ENCODE measurements around the gene ADAMTS6.
"Not testable (repeated sequence)": the region's sequence is repeated elsewhere in the genome, so short reads cannot be mapped to it uniquely, and the experiment has no call there.

The ADAMTS6 gene

DNA sequence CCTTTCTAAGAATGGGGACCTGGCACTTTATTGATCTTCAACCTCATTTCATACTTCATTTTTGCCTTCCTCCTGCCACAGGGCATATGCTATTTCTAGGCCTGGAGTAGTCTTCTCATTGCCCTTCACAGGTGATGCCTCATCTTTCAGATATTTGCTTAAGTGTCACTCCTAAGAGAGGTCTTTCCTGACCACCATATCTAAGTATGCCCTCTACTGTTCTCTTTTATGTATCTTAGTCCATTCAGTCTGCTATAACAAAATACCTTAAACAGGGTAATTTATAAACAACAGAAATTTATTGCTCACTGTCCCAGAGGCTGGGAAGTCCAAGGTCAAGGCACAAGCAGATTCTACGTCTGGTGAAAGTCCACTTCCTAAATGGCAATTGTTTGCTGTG is 99.1 kb downstream of the ADAMTS6 start:
- Histone ChIP-seq H3K27me3 (no peaks in the 10 kb centered on the region), H3K4me1 (no peaks in the 10 kb centered on the region), H3K36me3 (no peaks in the 10 kb centered on the region), H3K9me3 (no peaks in the 10 kb centered on the region), H3K4me3 (ENCODE audit: low read depth, low read length) (no peak overlapping the region)
- no peak for DNase-seq
- TF ChIP-seq, protein P1, sequence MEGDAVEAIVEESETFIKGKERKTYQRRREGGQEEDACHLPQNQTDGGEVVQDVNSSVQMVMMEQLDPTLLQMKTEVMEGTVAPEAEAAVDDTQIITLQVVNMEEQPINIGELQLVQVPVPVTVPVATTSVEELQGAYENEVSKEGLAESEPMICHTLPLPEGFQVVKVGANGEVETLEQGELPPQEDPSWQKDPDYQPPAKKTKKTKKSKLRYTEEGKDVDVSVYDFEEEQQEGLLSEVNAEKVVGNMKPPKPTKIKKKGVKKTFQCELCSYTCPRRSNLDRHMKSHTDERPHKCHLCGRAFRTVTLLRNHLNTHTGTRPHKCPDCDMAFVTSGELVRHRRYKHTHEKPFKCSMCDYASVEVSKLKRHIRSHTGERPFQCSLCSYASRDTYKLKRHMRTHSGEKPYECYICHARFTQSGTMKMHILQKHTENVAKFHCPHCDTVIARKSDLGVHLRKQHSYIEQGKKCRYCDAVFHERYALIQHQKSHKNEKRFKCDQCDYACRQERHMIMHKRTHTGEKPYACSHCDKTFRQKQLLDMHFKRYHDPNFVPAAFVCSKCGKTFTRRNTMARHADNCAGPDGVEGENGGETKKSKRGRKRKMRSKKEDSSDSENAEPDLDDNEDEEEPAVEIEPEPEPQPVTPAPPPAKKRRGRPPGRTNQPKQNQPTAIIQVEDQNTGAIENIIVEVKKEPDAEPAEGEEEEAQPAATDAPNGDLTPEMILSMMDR (IDR thresholded peaks at IDR 0.05; ENCODE audit: low read depth, low read length) = no peak

DNA sequence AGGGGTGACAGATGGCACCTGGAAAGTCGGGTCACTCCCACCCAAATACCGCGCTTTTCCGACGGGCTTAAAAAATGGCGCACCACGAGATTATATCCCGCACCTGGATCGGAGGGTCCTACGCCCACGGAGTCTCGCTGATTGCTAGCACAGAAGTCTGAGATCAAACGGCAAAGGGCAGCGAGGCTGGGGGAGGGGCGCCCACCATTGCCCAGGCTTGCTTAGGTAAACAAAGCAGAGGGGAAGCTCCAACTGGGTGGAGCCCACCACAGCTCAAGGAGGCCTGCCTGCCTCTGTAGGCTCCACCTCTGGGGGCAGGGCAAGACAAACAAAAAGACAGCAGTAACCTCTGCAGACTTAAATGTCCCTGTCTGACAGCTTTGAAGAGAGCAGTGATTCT is 111.2 kb downstream of the ADAMTS6 start:
- DNase-seq; H3K27me3 ChIP-seq; H3K4me1 ChIP-seq; H3K36me3 ChIP-seq; H3K9me3 ChIP-seq; H3K4me3 ChIP-seq (ENCODE audit: low read depth, low read length): not testable (repeated sequence)

DNA sequence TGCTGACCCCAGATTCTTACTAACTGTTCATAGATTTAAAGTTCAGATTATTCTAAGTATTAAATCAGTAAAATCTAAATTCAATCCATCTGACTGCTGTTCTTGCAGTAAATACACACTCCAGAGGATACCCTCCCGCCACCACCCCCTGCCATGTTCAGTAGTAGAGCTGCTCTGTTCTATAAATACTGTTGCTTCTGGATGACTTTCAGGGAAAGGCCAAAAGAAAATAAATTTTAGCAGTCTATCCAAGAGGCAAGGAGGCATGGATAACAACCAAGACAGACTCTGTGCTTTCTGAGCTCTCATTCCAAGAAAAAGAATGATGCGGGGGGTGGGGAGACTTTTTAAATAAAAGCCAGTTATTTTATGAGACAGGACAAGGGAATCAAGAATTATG is 115.1 kb downstream of the ADAMTS6 start:
- no peaks in the 10 kb centered on the region for H3K36me3 ChIP-seq
- H3K27me3 ChIP-seq = peaks cover 10% of the 10 kb centered on the region
- no peaks in the 10 kb centered on the region for H3K4me1 ChIP-seq
- no peak for DNase-seq
- no peak overlapping the region for H3K4me3 ChIP-seq (ENCODE audit: low read depth, low read length)
- TF ChIP-seq, protein P1 (IDR thresholded peaks at IDR 0.05; ENCODE audit: low read depth, low read length) = no peak
- H3K9me3 ChIP-seq = no peaks in the 10 kb centered on the region

DNA sequence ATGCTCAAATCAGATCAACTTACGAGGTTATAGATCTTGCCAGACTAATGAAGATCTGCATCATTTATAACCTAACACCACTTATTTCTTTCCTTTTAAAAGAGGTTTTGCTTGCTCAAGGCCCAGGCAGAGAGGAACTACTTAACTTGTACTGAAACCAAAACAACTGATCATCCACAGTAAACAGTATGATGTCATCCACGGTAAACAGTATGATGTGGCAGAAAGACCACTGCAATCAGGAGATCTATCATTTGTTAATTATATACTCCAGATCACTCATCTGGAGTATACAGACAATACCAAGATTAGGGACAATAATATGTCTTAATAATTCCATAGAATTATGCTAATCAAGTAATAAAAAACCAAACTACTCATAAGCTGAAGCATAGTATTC is 116.8 kb downstream of the ADAMTS6 start:
- H3K27me3 ChIP-seq = peaks cover 14% of the 10 kb centered on the region
- no peaks in the 10 kb centered on the region for H3K9me3 ChIP-seq
- no peaks in the 10 kb centered on the region for H3K4me1 ChIP-seq
- no peaks in the 10 kb centered on the region for H3K36me3 ChIP-seq
- H3K4me3 ChIP-seq (ENCODE audit: low read depth, low read length) = no peak overlapping the region
- DNase-seq = no peak
- TF ChIP-seq, protein P1 (IDR thresholded peaks at IDR 0.05; ENCODE audit: low read depth, low read length) = no peak

DNA sequence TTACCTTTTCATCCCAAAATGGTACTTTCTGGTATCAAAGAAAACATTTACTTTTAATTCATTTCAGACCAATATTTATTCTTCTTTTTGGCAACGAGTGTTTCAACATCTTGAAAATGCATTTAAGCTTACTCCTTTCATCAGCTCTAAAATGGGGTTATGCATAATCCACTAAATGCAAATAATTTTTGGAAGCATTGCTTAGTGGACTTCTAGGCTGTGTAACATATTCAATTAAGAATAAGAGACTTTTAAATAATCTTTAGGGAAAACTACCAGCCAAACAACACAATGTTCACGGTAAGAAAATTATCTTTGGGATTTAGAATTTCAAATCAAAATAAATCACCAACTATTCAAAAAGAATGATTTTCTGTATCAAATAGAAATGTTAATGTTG is 118.2 kb downstream of the ADAMTS6 start:
- H3K27me3 ChIP-seq = peaks cover 12% of the 10 kb centered on the region
- TF ChIP-seq, protein P1 (IDR thresholded peaks at IDR 0.05; ENCODE audit: low read depth, low read length) = no peak

DNA sequence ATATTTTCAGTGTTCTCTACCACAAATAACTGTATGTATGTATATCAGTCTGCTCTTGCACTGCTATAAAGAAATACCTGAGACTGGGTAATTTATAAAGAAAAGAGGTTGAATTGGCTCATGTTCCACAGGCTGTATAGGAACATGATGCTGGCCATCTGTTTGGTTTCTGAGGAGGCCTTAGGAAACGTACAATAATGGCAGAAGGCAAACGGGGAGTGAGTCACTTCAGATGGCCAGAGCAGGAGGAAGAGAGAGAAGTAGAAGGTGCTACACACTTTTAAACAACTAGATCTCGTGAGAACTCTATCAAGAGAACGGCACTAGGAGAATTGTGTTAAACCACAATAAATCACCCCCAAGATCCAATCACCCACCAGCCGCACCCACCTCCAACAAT is 121.7 kb downstream of the ADAMTS6 start:
- Histone ChIP-seq H3K27me3 (peaks cover 23% of the 10 kb centered on the region), H3K4me1 (no peaks in the 10 kb centered on the region), H3K36me3 (no peaks in the 10 kb centered on the region), H3K9me3 (no peaks in the 10 kb centered on the region), H3K4me3 (ENCODE audit: low read depth, low read length) (no peak overlapping the region)
- TF ChIP-seq, protein P1 (IDR thresholded peaks at IDR 0.05; ENCODE audit: low read depth, low read length) = no peak
- DNase-seq = no peak

More for the DNA sequence above, 118.2 kb downstream of the ADAMTS6 start:
- H3K36me3 ChIP-seq = no peaks in the 10 kb centered on the region
- H3K4me3 ChIP-seq (ENCODE audit: low read depth, low read length) = no peak overlapping the region
- no peaks in the 10 kb centered on the region for H3K9me3 ChIP-seq
- DNase-seq = no peak
- no peaks in the 10 kb centered on the region for H3K4me1 ChIP-seq

DNA sequence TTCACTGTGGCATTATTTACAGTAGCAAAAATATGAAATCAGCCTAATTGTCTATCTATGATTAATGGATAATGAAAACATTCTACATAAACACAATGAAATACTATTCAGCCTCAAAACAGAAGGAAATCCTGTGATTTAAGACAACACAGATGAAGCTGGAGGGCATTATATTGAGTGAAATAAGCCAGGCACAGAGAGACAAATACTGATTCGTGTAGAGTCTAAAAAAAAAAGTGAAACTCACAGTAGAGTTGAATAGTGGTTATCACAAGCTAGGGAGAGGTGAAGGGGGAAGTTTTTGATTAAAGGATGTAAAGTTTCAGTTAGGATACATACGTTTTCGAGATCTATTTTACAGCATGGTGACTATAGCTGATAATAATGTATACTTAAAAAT is 122.2 kb downstream of the ADAMTS6 start:
- no peak for DNase-seq
- Histone ChIP-seq H3K27me3 (peaks cover 23% of the 10 kb centered on the region), H3K4me1 (no peaks in the 10 kb centered on the region), H3K36me3 (no peaks in the 10 kb centered on the region), H3K9me3 (no peaks in the 10 kb centered on the region), H3K4me3 (ENCODE audit: low read depth, low read length) (no peak overlapping the region)
- TF ChIP-seq, protein P1 (IDR thresholded peaks at IDR 0.05; ENCODE audit: low read depth, low read length) = no peak
